Adipocyte (in vitro differentiated cells): ENCODE measurements around the gene INS.

Experiments
- DNase-seq: peaks from one replicate; pipeline ENCODE4 v3.0.0-alpha.2; 2015; ENCODE audit warnings: low read depth
- H3K27me3 ChIP-seq: replicated peaks from 2 replicates; pipeline ENCODE4 v1.7.0; 2013; ENCODE audit warnings: mild to moderate bottlenecking, low read length, moderate library complexity; ENCODE audit not compliant: control insufficient read depth, insufficient read depth
- H3K36me3 ChIP-seq: 2 replicates; pipeline ENCODE4 v1.7.0; 2013; ENCODE audit warnings: low read length, mild to moderate bottlenecking, moderate library complexity; ENCODE audit not compliant: control insufficient read depth, insufficient read depth, severe bottlenecking
- H3K4me1 ChIP-seq: 2 replicates; pipeline ENCODE4 v1.7.0; 2013; ENCODE audit warnings: mild to moderate bottlenecking, low read length, moderate library complexity; ENCODE audit not compliant: control insufficient read depth, insufficient read depth
- H3K4me3 ChIP-seq: 2 replicates; pipeline ENCODE4 v1.7.0; 2013; ENCODE audit warnings: mild to moderate bottlenecking, low read length, moderate library complexity
- H3K9ac ChIP-seq: 2 replicates; pipeline ENCODE4 v1.7.0; 2013; ENCODE audit warnings: mild to moderate bottlenecking, low read length, moderate library complexity
- H3K9me3 ChIP-seq: 2 replicates; pipeline ENCODE4 v1.7.0; 2013; ENCODE audit warnings: mild to moderate bottlenecking, low read length, moderate library complexity; ENCODE audit not compliant: control insufficient read depth

The INS gene

DNA sequence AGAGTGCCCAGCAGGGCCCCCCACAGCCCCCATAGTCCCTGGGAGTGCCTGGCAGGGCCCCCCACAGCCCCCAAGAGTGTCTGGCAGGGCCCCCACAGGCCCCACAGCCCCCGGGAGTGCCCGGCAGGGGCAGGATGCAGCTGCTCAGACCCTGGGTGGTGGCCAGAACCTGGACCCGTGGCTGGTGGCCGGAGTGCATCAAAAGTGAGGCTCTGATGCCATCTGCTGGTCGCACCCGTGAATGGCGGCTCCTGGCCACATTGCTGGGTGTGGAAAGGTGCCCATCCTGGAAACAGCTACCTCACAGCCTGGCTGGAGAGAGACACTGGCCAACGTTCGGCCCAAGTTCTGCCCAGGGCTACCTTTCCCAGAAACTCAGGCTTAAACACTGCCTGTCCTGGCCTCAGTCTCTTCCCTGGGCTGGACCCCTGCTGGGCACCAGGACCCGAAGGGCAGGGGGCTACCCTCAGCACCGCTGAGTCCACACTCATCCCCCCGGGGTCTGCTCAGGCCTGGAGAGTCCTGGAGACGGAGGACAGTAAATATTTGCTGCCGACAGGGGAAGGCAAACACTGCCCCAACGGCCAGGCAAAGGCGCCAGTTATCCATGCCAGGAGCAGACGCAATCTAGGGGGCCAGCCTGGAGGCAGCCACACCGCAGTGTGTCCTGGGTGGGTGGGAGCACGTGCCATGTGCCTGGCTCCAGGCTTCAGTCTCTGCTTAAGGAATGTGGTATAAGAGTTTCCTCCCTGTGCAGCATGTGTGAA is 4.4 kb downstream of the INS start:
- H3K27me3 ChIP-seq, result peaks cover 46% of the 10 kb centered on the region
- H3K4me1 ChIP-seq, result no peaks in the 10 kb centered on the region
- DNase-seq, result peak; percentile 81

DNA sequence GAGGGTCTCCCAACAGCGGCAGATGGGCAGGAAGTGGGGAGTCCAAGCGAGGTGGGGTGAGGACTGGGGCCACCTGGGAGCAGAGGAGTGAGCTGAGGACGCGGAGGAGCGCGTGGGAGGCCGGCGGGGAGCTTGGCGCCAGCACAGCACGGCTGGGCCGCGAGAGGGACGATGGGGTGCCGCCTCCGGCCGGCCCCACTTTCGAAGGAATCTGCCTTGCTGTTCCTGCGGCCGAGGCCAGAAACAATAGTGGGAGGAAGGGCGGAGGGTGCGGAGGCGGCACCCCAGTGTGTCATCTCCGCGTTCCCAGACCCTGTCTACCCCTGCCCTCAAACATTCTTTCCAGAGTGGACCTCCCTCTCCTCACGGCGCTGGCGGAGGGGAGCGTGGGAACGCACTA is 5.5 kb downstream of the INS start:
- no peak for DNase-seq
- H3K9me3 ChIP-seq, result no peaks in the 10 kb centered on the region
- no peaks in the 10 kb centered on the region for H3K4me1 ChIP-seq
- no peak overlapping the region for H3K9ac ChIP-seq
- peaks cover 55% of the 10 kb centered on the region for H3K27me3 ChIP-seq
- H3K4me3 ChIP-seq, result no peak overlapping the region
- H3K36me3 ChIP-seq, result no peaks in the 10 kb centered on the region

More for the DNA sequence above, 4.4 kb downstream of the INS start:
- Histone ChIP-seq H3K9me3 (no peaks in the 10 kb centered on the region), H3K36me3 (no peaks in the 10 kb centered on the region), H3K9ac (no peak overlapping the region), H3K4me3 (no peak overlapping the region)

DNA sequence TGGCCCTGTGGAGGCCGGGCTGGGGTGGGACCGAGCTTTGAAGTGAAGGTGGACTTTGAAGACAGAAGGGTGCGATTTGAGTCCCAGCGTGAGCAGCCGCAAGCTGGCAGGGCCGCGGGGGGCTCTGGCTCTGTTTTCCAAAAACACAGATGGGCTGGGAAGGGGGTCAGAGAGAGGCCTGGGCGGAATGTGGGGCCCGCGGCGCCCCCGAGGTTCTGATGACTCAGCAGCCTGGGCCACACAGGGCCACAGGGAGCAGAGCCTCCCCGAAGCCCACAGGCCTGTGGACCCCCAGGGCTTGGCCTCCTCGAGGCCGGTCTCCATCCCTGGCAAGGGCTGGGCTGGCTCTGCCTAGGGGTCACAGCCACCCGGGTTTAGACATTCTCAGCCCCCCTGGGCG is 6.1 kb downstream of the INS start:
- Histone ChIP-seq H3K4me3 (no peak overlapping the region), H3K36me3 (no peaks in the 10 kb centered on the region), H3K4me1 (no peaks in the 10 kb centered on the region), H3K9ac (no peak overlapping the region), H3K9me3 (no peaks in the 10 kb centered on the region), H3K27me3 (peaks cover 55% of the 10 kb centered on the region)
- DNase-seq, result no peak

DNA sequence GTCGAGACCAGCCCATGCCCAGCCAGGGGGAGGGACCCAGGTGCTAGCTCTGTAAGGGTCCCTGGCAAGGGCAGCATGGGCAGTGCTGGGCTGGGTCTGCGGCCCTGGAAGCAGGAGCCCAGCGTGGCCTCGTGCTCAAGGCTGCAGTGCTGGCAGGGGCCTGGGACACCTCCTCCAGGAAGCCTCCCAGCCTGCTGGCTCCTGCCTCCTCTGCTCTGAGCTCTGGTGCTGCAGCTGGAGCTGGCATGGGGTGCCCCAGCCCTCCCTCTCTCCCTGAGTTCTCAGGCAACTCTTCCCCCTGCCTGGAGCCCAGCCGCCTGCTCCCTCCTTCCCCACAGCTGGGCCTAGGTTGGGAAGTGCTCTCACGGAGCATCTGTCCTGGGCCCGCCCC is 6.8 kb downstream of the INS start:
- DNase-seq, result no peak
- Histone ChIP-seq H3K27me3 (peaks cover 60% of the 10 kb centered on the region), H3K4me3 (no peak overlapping the region), H3K4me1 (no peaks in the 10 kb centered on the region), H3K9me3 (no peaks in the 10 kb centered on the region), H3K9ac (no peak overlapping the region), H3K36me3 (no peaks in the 10 kb centered on the region)

DNA sequence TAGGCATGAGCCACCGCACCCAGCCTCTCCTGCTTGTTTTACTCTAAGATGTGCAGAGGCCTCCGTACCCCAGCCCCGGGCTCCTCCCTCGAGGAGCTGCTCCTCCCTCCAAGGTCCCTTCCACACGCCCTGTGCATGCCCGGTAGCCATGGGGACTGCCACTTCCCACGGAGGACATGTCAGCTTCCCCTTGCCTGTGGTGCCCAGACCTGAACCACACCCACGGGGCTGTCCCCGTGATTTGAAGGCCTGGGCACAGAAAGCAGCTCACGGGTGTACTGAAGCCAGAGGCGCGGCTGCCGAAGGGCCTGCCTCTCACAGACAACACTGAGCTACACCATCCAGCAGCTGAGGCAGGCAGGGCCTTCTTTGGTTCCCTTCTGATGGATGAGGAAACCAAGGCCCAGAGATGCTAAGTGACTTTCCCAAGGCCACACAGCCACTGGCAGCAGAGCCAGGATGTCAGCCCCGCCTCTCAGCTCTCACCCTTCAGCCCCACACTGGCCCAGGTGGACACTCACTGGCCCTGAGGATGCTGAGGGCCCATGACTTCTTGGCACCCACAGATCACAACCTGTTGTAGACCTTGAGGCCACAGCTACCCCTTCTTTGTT is 7.3 kb downstream of the INS start:
- Histone ChIP-seq H3K36me3 (no peaks in the 10 kb centered on the region), H3K9ac (no peak overlapping the region), H3K27me3 (peaks cover 62% of the 10 kb centered on the region), H3K4me1 (no peaks in the 10 kb centered on the region), H3K9me3 (no peaks in the 10 kb centered on the region), H3K4me3 (no peak overlapping the region)
- no peak for DNase-seq

DNA sequence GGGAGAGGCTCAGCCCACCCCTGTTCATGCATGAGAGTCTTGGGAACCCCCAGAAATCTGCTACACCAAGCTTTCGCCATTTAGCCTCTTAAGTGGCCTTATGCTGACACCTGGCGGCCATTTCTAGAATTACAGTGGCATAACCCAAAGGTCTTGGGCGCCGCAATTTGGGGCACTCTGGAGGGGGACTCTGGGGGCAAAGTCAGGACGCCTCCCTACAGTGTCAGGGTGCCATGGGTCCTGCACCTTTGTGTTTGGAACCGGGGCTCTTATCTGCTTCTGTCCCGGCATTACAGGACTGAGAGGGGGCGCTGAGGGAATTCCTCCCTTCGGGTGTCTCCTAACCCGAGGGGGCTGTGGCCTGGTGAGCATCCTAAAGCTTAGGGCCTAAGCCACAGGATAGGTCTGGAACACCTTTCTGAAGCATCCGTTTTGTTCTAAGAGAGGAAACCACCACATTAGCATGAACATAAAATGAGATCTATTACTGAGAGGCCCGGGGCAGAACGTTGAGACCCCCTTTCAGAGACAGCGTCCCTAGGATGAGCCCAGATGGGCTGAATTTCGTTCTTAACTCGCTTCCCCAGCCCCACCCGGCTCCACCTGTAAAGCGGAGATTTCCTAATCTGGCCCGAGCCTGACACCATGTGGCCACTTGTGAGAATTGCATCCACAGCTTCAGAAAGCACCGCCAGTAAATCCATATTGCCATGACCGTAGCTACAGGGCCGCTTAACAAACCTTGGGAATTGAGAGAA is 9.3 kb downstream of the INS start:
- Histone ChIP-seq H3K9ac (no peak overlapping the region), H3K27me3 (peaks cover 64% of the 10 kb centered on the region), H3K4me3 (no peak overlapping the region), H3K36me3 (no peaks in the 10 kb centered on the region), H3K9me3 (no peaks in the 10 kb centered on the region), H3K4me1 (no peaks in the 10 kb centered on the region)
- DNase-seq, result peak; percentile 89

DNA sequence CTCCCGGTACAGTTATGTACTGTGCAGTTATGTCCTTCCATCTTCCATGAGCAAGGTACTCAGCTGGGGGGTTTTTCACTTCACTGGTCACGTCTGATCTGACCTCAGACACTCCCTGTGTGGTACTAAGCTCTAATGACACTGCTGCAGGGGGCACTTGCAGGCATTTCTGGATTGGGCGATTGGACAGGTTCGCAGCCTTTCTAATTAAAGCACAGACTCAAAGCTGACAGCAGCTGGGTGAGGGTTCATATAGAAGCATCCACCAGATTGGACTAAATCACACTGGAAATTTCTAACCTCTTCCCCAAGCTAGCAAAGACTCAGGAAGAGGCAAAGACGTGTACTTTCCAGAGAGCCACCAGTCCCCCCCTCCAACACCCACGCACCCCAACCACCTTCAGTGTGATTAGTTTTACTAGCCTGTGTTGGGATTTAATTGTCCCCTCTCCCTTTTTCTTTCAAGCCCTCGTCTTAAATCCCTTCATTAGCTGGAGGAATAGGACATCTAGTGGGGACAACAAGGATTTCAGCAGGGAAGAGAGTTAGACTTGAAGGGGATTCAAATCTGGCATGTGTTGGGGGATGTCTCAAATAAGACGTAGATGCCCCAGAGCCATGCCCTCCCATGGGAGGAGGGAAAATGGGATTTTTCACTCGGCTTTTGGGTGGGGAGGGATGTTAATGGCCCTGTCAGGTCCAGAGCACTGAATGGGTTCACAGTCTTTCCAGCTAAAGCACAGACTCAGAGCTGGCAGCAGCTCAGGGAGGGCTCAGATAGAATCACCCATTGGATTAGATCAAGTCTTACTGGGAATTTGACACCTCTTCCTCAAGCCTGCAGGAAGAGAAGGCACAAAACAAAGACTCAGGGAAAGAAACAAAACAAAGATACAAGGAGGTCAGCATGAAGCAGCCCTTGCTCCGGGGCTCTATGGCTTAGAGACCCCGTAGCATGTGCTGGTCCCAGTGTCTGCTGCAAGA is 10.9 kb downstream of the INS start:
- H3K4me1 ChIP-seq, result no peaks in the 10 kb centered on the region
- H3K36me3 ChIP-seq, result no peaks in the 10 kb centered on the region
- peak; percentile 81 for DNase-seq
- H3K9me3 ChIP-seq, result no peaks in the 10 kb centered on the region
- H3K27me3 ChIP-seq, result peaks cover 72% of the 10 kb centered on the region
- H3K4me3 ChIP-seq, result no peak overlapping the region
- H3K9ac ChIP-seq, result no peak overlapping the region

DNA sequence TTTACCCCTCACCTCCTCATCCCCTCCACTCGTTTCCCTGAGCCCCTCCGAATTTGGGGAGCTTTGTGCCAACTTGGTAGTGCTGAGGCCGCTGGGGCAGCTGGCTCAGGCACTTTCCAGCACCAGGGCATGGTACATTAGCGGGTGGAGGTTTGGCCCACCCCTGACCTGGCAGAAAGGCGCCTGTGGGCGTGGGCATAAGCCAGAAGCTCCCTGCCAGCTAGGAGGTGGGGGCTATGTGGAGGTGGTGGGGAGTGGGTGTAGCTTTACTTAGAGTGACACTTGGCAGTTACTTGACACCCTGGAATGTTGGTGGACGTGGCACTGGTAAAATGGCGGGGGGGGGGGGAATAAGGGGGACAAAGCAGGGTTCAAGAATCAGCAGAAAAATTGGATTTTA is 11.5 kb downstream of the INS start:
- Histone ChIP-seq H3K9me3 (no peaks in the 10 kb centered on the region), H3K27me3 (peaks cover 77% of the 10 kb centered on the region), H3K4me3 (no peak overlapping the region), H3K36me3 (no peaks in the 10 kb centered on the region), H3K9ac (no peak overlapping the region), H3K4me1 (no peaks in the 10 kb centered on the region)
- DNase-seq, result no peak

DNA sequence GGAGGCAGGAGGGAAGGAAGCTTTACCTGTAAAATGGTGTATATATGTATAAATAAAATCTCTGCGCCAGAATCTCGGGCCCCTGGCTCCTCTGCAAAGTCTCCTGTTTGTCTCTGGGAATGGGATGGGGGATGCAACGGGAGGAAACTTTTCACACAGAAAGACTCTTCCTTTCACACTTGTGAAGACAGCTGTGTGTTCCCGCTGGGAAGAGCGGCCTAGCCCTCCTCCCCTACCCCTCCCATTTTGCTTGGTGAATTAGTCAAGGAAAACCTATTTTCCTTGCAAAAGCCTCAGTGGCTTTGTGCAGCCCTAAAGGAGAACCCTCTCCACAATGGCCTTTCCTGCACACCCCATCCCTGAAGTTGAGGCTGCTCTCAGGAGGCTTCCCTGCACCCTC is 12.4 kb downstream of the INS start:
- H3K36me3 ChIP-seq, result no peaks in the 10 kb centered on the region
- H3K9me3 ChIP-seq, result no peaks in the 10 kb centered on the region
- DNase-seq, result no peak
- H3K27me3 ChIP-seq, result peaks cover 75% of the 10 kb centered on the region
- H3K9ac ChIP-seq, result no peak overlapping the region
- no peak overlapping the region for H3K4me3 ChIP-seq
- H3K4me1 ChIP-seq, result no peaks in the 10 kb centered on the region

DNA sequence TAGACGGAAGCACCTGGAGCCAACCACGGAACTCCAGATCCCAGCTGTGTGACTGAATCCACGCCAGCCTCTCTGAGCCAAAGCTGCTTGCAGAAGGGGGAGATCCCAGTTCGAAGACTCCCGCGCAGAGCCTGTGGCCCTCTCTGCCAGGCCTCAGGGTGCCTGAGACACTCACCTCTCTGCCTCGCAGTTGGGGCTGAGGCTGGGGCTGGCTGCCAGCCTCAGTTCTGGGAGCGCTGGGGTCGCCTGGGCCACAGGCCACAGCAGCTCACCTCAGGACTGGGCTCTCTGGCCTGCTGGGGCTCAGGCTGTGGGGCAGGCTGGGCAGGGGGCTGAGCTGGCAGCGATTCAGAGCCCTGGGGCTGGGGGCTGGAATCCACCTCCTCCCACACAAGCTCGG is 13.6 kb downstream of the INS start:
- Histone ChIP-seq H3K4me3 (no peak overlapping the region), H3K9ac (no peak overlapping the region), H3K27me3 (peaks cover 75% of the 10 kb centered on the region), H3K36me3 (no peaks in the 10 kb centered on the region), H3K4me1 (peaks cover 6% of the 10 kb centered on the region), H3K9me3 (no peaks in the 10 kb centered on the region)
- DNase-seq, result no peak
